ENCODE measurements around the gene TUBGCP6. TPM values are rescaled to one million over a fixed set of nuclear protein-coding genes. Genes with fewer than 3 reads are reported as not detected.

TUBGCP6 gene
- total and polyA plus RNA-seq, 2 experiments from 2014 or later: 18.6 to 47.1 TPM

DNA sequence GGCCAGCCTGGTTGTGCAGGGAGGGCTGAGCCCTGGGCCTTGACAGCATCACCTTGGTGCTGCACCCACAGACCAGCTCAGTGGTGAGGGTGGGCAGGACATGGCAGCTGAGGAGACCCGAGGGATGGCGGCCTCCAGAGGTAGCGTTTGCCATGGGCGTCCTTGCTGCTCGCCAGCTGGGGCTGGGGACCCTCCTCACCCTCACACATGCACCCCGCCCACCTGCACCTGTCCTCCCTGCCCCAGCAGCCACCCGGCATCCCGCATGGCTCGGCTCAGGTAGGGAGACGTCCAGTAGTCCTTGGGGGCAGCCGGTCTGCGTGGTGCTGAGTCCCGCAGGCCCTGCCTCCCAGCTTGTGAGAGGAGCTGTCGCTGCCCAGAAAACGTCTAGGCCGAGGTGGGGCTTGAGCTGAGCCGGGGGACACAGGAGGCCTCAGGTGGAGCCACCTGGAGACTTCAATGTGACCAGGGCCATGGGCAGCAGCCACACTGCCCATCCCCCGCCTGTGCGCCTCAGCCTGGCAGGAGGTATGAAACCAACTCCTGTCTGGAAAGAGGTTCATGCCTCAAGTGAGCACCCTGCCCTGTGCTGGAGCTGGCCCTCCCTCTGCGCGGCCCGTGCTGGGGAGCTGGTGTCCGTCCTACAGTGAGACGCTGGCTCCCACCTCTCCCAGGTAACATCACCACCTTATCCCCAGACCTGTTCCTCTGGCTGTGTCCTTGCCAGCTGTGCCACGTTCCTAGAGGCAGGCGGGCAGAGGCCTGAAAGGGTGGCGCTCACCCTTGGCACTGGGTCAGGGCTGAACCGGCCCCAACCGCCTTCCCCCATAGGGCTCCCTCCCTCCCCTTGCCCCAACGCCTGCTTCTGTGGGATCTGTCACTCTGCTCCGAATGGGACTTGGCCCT is 62.4 kb downstream of the TUBGCP6 start:
- Histone ChIP-seq H3F3A (replicated peaks; ENCODE audit: low read depth) (no peaks in the 10 kb centered on the region), H3K9me2 (ENCODE audit: insufficient read depth) (no peaks in the 10 kb centered on the region), H3K79me2 (replicated peaks; ENCODE audit: insufficient read depth) (peaks cover 10% of the 10 kb centered on the region), H3K36me3 (ENCODE audit: insufficient read depth) (no peaks in the 10 kb centered on the region), H3K27ac (ENCODE audit: low read depth) (no peak overlapping the region), H3K4me3 (no peak overlapping the region), H3K4me2 (no peak overlapping the region), H3K27me3 (ENCODE audit: insufficient read depth) (0 out of 2 replicates have a peak, but pooled peaks cover 10% of the 10 kb centered on the region), H3K4me1 (ENCODE audit: insufficient read depth) (peaks cover 13% of the 10 kb centered on the region), H2AFZ (no peak overlapping the region), H4K20me1 (replicated peaks; ENCODE audit: insufficient read depth) (no peaks in the 10 kb centered on the region; the same call in 1 of the 2 replicates)
- H3K27me3 Mint-ChIP-seq (ENCODE audit: insufficient read depth, low read depth, poor library complexity): peaks cover 20% of the 10 kb centered on the region
- ATAC-seq: no peak
- H3K27ac Mint-ChIP-seq: no peak overlapping the region
- peaks cover 12% of the 10 kb centered on the region for H3K4me1 Mint-ChIP-seq
- H3K4me3 Mint-ChIP-seq: no peak overlapping the region
- peaks cover 4% of the 10 kb centered on the region; the same call in 1 of the 3 replicates for H3K36me3 Mint-ChIP-seq (ENCODE audit: low read depth)
- no peaks in the 10 kb centered on the region for H3K9me3 Mint-ChIP-seq
- no peak for DNase-seq (ENCODE audit: low spot score)
- TF ChIP-seq ZNF114 (CRISPR knock-in tag; IDR thresholded peaks at IDR 0.05) (no peak), NANOG (IDR thresholded peaks at IDR 0.05; ENCODE audit: borderline replicate concordance) (no peak), EZH2phosphoT487 (IDR thresholded peaks at IDR 0.05; ENCODE audit: unreplicated experiment) (no peak), POLR2AphosphoS5 (IDR thresholded peaks at IDR 0.05; ENCODE audit: low read depth) (no peak)
- TF ChIP-seq, protein P1, sequence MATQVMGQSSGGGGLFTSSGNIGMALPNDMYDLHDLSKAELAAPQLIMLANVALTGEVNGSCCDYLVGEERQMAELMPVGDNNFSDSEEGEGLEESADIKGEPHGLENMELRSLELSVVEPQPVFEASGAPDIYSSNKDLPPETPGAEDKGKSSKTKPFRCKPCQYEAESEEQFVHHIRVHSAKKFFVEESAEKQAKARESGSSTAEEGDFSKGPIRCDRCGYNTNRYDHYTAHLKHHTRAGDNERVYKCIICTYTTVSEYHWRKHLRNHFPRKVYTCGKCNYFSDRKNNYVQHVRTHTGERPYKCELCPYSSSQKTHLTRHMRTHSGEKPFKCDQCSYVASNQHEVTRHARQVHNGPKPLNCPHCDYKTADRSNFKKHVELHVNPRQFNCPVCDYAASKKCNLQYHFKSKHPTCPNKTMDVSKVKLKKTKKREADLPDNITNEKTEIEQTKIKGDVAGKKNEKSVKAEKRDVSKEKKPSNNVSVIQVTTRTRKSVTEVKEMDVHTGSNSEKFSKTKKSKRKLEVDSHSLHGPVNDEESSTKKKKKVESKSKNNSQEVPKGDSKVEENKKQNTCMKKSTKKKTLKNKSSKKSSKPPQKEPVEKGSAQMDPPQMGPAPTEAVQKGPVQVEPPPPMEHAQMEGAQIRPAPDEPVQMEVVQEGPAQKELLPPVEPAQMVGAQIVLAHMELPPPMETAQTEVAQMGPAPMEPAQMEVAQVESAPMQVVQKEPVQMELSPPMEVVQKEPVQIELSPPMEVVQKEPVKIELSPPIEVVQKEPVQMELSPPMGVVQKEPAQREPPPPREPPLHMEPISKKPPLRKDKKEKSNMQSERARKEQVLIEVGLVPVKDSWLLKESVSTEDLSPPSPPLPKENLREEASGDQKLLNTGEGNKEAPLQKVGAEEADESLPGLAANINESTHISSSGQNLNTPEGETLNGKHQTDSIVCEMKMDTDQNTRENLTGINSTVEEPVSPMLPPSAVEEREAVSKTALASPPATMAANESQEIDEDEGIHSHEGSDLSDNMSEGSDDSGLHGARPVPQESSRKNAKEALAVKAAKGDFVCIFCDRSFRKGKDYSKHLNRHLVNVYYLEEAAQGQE (IDR thresholded peaks at IDR 0.05; ENCODE audit: unreplicated experiment): no peak

DNA sequence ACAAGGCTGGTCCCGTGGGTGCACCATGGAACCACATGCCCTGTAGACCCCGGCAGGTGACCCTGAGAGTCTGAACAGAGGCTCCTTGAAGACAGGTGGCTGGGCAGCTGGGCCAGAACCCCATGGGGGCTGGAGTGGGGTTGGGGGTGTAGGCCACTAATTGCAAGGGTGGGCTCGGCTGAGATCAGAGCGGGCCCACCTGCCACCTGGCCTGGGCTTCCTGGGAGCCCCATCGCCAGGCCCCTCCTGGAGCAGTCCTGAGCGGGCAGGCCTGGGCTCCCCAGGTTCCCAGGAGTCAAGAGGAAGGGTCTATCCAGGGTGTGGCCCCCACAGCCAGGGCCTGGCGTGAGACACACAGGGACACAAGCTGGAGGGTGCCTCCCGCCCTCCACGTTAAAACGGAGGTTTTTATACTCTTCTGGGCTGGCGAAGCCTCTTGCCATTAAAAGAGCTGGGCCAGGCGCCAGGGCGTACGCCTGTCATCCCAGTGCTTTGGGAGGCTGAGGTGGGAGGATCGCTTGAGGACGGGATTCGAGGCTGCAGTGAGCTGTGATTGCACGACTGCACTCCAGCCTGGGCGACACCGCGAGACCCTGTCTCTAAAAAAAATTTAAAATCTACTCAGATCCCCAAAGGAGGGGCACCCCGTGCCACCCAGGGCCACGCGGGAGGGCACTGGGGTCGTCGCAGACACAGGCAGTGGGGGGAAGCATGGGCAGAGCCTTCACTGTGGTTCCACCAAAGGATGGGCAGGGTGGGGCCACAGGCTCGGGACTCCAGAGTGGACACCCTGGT is 63.9 kb downstream of the TUBGCP6 start:
- no peak overlapping the region for H3K4me3 ChIP-seq
- peaks cover 19% of the 10 kb centered on the region for H3K27me3 Mint-ChIP-seq (ENCODE audit: insufficient read depth, low read depth, poor library complexity)
- peaks cover 9% of the 10 kb centered on the region for H3K4me1 Mint-ChIP-seq
- H3K4me2 ChIP-seq: no peak overlapping the region
- H3K27ac Mint-ChIP-seq: no peak overlapping the region
- peaks cover 4% of the 10 kb centered on the region; the same call in 1 of the 3 replicates for H3K36me3 Mint-ChIP-seq (ENCODE audit: low read depth)
- H3K27ac ChIP-seq (ENCODE audit: low read depth): no peak overlapping the region
- H3K4me3 Mint-ChIP-seq: no peak overlapping the region
- no peaks in the 10 kb centered on the region for H3K36me3 ChIP-seq (ENCODE audit: insufficient read depth)
- H3F3A ChIP-seq (replicated peaks; ENCODE audit: low read depth): no peaks in the 10 kb centered on the region
- no peaks in the 10 kb centered on the region for H4K20me1 ChIP-seq (replicated peaks; ENCODE audit: insufficient read depth)
- ATAC-seq (no peak), DNase-seq (ENCODE audit: low spot score) (no peak)
- no peaks in the 10 kb centered on the region for H3K9me3 Mint-ChIP-seq
- H3K27me3 ChIP-seq (ENCODE audit: insufficient read depth): 0 out of 2 replicates have a peak, but pooled peaks cover 10% of the 10 kb centered on the region
- H2AFZ ChIP-seq: no peak overlapping the region
- H3K4me1 ChIP-seq (ENCODE audit: insufficient read depth): peaks cover 9% of the 10 kb centered on the region
- no peaks in the 10 kb centered on the region for H3K9me2 ChIP-seq (ENCODE audit: insufficient read depth)
- TF ChIP-seq STAT1 (IDR thresholded peaks at IDR 0.05; ENCODE audit: unreplicated experiment): no peak
- TF ChIP-seq, protein P2, sequence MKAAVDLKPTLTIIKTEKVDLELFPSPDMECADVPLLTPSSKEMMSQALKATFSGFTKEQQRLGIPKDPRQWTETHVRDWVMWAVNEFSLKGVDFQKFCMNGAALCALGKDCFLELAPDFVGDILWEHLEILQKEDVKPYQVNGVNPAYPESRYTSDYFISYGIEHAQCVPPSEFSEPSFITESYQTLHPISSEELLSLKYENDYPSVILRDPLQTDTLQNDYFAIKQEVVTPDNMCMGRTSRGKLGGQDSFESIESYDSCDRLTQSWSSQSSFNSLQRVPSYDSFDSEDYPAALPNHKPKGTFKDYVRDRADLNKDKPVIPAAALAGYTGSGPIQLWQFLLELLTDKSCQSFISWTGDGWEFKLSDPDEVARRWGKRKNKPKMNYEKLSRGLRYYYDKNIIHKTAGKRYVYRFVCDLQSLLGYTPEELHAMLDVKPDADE (IDR thresholded peaks at IDR 0.05): no peak
- H3K79me2 ChIP-seq (replicated peaks; ENCODE audit: insufficient read depth): no peaks in the 10 kb centered on the region
